ENCODE data around the gene ADCY4.
"Not testable (repeated sequence)": the region's sequence is repeated elsewhere in the genome, so short reads cannot be mapped to it uniquely, and the experiment has no call there.

The ADCY4 gene

DNA sequence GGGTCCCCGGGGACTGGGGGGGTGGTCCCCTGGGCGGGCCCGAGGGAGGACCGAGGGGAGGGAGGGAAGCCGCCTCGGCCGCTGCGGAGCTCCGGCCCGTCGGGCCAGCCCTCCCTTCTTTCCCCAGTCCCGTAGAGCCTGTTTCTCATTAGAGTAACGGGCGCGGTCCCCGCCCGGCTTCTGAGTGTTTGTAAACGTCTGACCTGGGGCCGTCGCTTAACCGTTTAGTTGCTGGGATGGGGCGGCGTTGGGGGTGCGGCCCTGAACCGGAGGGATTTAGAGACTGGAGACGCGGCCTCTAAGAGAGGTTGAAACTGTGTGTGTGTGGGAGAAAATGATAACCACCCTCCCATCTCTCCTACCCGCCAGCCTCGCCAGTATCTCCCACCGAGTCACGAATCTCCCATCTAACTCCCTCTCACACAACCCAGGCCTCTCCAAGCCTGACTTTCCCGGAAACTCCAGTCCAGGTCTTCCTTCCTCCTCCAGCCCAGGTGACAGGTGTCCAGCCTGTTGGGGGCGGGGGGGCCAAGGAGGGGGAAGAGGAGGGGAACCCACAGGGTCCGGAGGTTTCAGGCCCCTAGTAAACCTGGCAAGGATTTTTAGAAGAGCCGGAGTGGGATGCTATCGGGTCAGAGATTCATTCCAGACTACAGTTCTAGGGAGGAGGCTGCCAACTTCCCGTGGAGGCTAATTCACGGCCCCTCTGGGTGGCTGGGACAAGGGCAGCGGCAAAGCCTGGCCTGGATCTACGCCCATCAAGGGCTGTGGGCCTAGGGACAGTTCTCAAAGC lies 32.0 kb upstream of the ADCY4 start:
- DNase-seq = no peak

DNA sequence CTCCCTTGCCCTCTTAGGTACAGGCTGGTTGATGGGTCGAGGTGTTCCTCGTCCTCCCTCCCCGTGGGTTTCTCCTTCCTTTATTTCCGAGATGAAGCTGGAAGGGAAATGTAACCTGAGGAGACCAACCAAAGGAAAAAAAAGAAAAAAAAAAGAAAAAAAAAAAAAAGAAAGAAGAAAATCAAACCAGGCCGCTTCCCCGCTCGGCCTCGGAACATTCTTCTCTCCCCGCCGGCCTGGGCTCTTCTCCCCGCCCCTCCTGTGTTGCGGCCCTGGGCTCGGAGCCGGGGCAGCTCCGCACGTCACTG lies 31.5 kb upstream of the ADCY4 start:
- no peak for DNase-seq

DNA sequence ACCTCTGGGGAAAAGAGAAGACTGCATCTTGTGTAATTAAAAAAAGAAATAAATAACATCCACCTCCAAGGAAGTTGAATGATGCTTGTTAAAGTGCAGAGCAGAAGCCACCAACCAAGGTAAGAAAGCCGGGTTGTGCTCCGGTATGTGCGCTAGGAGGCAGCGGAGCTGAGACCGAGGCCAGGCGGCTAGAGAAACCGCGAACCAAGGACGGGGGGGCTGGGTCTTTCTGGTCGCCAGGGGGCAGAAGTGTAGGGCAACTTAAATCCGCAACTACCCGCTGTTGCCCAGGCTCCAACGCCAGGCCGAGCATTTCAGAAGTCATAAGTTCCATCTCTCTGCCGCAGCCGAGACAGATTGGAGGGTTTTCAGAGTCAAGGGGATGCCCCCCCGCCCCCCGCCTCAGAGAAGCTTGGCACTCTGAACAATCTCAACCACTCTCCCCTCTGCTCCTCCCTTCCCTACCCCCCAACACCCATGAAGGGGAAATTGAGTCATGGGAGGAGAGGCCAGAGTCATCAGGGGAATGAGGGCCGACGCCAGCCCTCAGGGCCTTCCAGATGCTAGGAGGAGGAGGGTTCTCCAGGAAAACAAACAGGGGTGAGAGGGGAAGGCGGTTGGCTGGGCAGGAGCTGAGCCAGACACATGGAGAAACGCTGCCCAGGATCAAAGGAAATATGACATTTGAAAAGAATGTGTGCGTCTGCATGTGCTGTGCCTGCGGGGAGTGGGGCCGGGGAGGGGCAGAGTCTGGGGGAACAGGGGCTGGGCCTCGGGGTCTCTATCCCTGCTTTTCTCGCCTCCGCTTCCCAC lies 30.9 kb upstream of the ADCY4 start:
- DNase-seq = no peak

DNA sequence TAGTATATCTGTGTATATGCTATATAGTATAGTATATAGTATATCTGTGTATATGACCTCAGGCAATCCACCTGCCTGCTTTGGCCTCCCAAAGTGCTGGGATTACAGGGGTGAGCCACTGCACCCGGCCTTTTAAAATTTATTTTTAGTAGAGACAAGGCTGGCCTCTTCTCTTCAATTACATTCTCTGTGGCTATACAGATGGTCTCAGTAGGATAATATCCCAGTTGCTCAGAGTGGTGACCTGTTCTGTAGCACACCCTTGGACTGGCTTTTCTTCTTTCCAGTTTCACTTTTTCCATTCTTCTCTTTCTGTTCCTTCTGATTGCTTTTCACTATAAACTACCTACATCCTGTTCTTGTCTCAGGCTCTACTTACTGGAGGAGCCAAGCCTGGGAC lies 30.0 kb upstream of the ADCY4 start:
- DNase-seq = no peak

DNA sequence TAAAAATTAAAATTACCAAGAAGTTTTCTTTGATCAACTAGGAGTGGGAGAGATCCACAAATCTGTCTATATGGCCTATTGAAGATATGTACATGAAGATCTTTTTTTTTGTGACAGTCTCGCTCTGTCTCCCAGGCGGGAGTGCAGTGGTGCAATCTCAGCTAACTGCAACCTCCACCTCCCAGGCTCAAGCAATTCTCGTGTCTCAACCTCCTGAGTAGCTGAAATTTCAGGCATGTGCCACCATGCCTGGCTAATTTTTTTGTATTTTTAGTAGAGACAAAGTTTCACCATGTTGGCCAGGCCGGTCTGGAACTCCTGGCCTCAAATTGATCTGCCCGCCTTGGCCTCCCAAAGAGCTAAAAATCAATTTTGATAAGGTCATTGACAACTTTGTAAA lies 28.5 kb upstream of the ADCY4 start:
- no peak for DNase-seq

DNA sequence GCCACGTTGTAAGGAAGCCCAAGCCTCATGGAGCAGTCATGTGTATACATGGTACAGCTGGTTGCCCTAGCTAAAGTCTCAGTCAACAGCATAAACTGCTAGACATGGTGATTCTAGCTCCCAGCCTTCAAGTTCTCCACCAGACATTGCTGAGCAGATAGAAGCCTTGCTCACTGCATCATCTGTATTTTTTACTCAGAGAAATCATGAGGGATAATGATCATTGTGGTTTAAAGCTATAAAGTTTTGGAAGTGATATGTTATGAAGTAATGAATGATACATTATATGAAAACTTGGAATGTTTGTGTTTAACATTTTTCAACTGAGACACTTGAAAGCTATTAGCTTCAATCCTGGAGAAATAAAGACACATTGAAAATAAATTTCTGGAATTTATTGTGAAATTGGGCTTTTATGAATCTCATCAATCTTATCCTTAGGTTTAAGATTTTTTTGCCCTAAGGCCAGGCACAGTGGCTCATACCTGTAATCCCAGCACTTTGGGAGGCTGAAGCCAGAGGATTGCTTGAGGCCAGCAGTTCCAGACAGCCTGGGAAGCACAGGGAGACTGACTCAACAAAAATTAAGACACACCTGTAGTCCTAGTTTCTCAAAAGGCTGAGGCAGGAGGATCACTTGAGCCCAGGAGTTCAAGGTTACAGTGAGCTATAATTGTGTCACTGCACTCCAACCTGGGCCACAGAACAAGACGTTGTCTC lies 27.5 kb upstream of the ADCY4 start:
- no peak for DNase-seq

DNA sequence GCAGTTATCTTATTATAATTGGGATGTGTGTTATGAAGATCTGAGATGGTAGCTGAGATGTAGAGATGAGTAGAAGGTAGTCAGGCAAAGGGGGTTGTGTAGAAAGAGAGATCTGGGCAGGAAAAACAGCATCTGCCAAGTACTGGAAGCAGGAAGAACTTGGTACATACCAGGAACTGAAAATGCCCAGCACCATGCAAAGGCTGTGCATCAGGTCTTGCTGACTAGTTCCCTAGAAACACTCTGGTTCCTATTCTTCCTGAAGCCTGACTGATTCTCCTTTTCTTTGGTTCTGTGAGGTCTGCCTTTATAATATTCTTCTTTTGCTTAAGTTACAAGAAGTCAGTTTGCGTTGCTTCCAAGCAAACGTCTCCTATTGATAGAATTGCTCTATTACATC lies 26.5 kb upstream of the ADCY4 start:
- no peak for DNase-seq

DNA sequence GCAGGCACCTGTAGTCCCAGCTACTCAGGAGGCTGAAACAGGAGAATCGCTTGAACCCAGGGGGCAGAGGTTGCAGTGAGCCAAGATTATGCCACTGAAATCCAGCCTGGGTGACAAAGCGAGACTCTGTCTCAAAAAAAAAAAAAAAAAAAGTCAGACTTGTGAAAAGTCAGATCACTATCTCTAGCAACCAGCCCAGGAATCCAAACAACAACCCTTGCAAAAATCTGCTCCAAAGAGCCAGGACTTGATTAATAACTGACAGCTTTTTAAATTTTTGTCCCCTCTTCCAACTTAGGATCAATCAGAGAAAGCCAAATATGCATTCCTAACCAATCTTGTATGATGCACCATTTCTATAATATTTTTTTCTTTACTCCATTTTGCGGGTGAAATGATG lies 25.4 kb upstream of the ADCY4 start:
- DNase-seq = no peak

DNA sequence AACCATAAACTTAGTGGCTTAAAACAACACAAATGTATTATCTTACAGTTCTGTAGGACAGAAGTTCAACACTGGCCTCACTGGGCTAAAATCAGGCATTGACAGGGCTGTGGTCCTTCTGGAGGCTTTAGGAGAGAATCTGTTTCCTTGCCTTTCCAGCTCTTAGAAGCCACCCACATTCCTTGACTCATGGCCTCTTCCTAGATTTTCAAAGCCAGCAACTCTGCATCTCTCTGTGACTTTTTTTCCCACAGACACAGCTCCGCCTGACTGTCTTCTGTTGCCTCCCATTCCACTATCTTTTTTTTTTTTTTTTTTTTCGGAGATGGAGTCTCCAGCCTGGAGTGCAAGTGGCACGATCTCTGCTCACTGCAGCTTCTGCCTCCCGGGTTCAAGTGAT lies 21.3 kb upstream of the ADCY4 start:
- no peak for DNase-seq

DNA sequence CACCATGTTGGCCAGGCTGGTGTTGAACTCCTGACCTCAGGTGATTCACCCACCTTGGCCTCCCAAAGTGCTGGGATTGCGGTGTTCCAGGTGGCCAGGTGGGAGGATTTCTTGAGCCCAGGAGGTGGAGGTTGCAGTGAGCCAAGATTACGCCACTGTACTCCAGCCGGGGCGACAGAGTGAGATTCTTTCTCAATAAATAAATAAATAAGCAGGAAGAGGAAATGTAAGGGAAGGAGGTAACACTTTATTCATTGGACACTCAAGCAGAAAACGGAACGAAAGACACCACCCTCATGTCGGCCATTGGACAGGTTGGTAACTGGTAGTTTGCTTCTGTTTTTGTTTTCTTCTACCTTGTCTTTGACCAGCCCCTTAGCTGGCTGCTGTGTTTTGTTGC lies 20.1 kb upstream of the ADCY4 start:
- no peak for DNase-seq

DNA sequence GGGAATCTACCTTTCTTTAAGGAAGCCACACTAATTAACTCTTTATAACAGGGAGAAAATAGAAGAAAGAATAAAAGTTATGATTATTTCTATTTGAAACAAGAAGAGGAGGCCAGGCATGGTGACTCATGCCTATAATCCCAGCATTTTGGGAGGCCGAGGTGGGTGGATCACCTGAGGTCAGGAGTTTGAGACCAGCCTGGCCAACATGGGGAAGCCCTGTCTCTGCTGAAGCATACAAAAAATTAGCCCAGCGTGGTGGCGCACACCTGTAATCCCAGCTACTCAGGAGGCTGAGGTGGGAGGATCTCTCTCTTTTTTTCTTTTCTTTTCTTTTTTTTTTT lies 19.6 kb upstream of the ADCY4 start:
- DNase-seq = not testable (repeated sequence)

DNA sequence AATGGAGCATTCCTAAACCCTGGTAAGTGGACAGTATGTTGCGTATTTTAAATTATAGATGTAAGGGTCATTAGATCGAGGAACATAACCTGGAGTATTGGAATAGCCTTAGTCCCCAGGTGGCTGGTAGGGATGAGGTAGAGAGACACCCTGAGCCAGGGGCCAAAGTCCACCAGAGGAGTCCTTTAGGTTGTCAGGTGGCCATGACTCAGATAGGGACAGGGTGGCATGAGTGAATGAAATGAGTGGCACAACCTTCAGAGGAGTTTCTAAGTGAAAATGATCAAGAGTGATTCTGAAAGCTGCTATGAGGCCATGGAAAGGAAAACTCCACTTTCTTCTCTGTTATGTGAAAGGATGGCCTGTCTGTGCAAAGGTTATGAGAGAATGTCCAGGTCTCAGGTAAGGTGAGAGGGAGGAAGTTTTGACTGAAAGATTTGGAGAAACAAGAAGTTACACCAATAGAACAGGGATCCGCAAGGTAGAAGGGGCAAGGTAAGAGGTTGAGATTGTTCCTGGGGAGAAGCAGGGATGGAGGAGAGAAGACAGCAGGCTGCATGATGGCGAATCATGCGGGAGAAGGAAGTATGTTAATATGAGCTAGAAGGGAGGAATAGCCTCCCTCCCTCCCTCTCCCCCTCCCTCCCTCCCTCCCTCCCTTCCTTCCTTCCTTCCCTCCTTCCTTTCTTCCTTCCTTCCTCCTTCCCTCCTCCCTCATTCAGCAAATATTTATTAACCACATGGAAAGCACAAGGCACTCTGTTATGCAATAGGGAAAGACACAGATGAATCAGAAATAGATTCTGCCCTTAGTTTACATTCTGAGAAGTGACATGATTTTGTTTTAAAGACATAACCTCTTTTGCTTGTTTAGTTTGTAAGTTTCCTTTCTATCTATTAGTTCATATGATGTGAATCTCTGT lies 18.9 kb upstream of the ADCY4 start:
- DNase-seq = no peak

DNA sequence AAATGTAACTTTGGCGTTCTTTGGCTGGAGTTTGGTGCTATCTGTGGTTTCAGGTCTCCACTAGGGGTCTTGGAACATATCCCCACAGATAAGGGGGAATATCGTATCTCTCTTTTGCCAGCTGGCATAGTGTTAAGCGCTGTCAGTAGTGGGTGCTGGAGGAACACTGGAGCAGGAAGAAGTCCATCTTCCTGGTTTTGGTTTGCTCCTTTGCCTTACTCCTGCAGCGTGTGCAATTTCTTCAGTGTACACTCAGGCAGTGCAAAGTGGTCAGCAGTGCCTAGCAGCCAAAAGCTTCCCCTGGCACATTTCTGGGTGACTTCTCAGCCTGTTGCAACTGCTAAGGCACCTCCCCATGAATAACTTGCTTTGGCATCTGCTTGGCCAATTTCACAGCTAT lies 16.6 kb upstream of the ADCY4 start:
- no peak for DNase-seq

DNA sequence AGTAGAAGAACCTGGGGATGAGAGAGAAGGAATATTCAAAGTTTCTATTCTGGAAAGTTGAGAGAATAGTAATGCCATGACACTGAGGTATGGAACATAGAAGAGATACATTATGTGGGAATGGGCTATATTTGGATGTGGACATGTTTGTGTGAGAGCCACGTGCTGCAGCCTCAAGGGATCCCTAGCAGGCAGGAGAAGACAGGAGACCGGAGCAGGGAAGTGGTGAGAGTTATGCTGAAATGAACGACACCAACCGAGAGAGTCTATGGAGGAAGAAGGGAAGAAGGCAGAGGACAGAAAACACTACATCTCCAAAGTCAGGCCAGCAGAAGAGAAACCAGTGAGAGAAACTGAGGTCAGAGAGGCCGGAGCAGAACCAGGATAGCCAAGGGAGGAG lies 14.9 kb upstream of the ADCY4 start:
- DNase-seq = no peak

DNA sequence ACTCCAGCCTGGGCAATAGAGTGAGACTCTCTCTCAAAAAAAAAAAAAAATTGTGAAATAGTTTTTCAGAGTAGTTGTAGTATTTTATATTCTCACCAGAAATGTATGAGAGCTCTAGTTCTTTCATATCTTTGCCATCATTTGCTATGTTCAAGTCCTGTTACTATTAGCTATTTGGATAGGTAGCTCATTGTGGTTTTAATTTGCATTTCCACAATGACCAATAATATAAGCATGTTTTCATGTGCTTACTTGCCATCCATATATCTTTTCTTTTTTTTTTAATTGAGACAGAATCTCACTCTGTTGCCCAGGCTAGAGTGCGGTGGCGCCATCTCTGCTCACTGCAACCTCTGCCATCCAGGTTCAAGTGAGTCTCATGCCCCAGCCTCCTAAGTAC lies 13.3 kb upstream of the ADCY4 start:
- no peak for DNase-seq

DNA sequence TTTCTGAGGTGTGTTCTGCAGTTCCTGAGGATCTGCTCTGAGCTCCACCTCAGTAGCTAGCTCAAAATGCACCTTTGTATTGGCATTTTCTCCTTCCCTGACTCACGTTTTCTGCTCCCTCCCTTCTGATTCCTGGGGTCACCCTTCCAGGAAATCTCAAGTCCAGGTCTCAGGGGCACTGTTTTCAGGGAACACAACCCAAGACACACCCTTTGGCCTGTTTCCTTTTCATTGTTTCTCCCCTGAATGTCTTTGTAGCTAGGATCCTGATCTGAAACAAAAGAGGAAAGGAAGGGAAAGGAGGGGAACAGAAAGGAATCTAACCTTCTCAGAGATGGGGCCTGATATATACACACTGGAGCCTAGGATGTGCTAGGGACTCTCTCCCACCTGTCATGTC lies 12.3 kb upstream of the ADCY4 start:
- DNase-seq = no peak

DNA sequence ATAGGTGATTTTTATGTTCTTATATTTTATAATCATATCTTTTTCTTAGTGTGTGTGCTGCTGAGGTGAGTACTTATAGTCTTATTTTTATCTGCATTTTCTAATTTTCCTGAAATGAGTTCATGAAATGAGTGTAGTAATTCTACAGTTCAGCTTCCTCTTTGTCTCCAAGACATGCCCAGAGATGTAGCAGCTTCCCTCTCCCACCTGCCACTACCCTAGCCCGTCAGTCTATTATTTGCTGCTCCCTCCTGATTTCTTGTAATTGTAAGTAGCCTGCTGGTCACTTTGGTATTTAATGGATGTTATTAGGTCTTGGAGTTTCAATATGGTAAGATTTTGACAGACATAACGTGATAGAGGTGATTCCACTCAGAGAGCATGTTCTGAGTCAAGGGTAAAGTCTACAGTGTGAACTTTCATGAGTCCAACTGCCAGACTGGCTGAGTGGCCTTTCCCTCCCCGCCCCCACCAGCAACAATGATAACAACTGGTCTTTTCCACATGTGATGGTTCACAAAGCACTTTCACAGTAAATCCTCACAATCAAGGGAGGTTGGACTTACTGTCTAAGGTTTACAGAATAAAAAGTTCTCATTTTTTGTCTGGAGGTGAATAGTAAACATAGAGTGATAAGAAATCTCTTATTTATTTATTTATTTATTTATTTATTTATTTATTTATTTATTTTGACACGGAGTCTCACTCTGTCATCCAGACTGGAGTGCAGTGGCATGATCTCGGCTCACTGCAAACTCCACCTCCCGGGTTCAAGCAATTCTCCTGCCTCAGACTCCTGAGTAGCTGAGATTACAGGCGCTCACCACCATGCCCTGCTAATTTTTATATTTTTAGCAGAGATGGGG lies 9.2 kb upstream of the ADCY4 start:
- no peak for DNase-seq

DNA sequence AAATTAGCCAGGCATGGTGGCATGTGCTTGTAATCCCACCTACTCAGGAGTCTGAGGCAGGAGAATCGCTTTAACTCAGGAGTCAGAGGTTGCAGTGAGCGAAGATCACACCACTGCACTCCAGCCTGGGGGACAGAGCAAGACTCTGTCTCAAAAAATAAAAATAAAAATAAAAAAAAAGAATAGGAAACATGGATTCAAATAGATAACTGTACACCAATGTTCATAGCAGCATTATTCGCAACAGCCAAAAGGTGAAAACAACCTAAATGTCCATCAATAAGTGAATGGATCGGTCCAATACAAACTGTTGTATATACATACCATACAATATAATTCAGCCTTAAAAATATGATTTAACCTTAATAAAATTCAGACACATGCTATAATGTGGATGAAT lies 8.0 kb upstream of the ADCY4 start:
- DNase-seq = no peak

DNA sequence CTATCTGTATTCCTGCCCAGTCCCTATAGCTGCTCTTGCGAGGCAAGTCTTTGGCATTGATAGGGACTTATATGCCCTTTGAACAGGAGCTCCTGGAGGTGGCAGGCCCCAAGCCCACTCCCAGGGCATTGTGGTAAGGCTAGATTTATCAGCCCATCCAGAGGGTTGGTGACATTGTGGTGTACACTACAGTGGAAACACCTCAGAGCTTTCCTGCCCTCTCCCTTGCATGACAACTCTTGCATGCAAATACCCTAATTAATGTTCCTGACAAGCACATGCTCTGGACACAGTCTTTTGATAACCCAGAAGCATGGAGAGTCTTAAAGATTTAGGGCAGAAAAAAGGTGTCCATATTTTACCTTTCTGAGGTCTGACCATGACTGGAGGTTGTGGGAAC lies 5.7 kb upstream of the ADCY4 start:
- no peak for DNase-seq

DNA sequence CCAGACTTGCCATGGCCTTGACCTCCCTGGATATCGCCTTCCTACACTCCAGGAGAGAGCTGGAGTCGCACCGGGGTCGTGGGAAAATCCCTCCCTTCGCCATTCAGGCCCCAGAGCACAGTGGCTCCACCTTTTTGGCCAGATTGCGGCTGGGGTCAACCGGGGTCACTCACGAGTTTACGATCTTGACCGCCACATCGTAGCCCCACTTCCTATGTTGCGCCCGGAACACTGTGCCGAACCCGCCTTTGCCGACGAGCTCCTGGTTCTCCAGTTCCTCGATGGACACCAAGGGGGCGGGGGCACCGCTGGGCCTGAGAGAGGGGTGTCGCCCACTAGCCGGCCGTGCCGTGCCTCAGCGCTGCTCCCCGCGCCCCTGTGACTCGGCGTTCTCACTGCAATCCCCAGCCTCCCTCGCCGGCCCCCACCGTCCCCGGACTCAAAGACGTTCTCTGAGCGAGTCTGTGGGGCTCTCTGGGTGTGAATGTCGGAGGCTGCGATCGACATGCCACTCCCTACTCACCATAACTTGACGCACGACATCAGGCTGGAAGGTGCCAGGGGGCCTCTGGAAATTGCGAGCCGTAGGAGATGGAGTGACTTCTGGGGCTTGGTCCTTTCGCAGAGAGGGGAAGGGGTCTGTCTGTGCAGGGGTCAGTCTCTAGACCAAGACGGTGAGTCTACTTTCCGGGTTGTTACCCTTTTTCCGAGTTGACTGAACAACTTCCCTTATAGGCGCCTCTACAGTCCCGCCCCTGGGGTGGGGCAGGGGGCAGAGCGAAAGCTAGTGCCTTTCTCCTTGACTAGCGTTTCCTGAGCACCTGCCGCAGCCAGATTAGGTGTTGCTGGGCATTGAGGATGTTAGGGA lies 4.6 kb upstream of the ADCY4 start, which contains the start of gene RIPK3:
Gene RIPK3, minus strand, starts transcription at position 708 of the 868 bp plus-strand sequence. Its CDS starts 165 bp downstream, at position 543.
- no peak for DNase-seq

DNA sequence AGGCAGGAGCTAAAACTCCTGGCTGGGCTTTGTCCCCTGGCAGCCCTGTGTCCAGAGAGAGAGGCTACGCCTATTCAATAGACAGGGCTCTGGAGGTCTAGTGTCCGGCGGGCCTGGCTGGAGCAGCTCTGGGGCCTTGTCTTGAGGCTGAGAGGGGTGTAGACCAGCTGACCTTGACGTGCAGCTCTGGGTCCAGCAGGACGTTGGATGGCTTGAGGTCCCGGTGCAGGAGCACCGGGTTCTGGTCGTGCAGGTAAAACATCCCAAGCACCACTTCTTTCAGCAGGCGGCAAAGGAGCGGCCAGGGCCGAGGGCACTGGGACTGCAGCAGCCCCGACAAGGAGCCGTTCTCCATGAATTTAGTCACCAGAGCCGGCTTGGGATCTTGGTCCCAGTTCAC lies 4.0 kb upstream of the ADCY4 start:
- no peak for DNase-seq
